Left ventricle myocardium superior (tissue), 1 donor: ENCODE measurements around the gene ESRRB. TPM values are rescaled to one million over a fixed set of nuclear protein-coding genes. Genes with fewer than 3 reads are reported as not detected.

Source experiments
- ATAC-seq: fragments of 200-7000 bp; cut with Tn5 transposase; one replicate; pipeline ENCODE4 v1.9.1; 2020; ENCODE audit warnings: mild to moderate bottlenecking, moderate library complexity
- DNase-seq: peaks from one replicate; pipeline ENCODE4 v3.0.0-alpha.2; 2020
- intact Hi-C: fragments of 100-400 bp; cut with micrococcal nuclease; formaldehyde crosslinking; loops from one replicate; pipeline ENCODE4 v1.11.0; 2022
- long read RNA-seq: library from polyadenylated mRNA; unstranded; transcript quantifications from one replicate; pipeline ENCODE4 v2.0.0, GENCODE V29; 2021
- total RNA-seq: library from RNA; stranded (reverse); fragmentation: NEBNext Ultra II Directional; extraction: Animal tissue kit (Norgen Biotek cat#: 25700); gene quantifications from one replicate; pipeline ENCODE4 v1.2.1, GENCODE V29; 2021
- donor health status: DM: no; HTN: yes; CAD: no; lungs with severe emphysema.

ESRRB gene
- total RNA-seq = 4.6 TPM
- long read RNA-seq, partial matches to known transcripts = 0 of 2 reads
- long read RNA-seq, other reads (novel, unspliced or antisense) = 0 of 2 reads

DNA sequence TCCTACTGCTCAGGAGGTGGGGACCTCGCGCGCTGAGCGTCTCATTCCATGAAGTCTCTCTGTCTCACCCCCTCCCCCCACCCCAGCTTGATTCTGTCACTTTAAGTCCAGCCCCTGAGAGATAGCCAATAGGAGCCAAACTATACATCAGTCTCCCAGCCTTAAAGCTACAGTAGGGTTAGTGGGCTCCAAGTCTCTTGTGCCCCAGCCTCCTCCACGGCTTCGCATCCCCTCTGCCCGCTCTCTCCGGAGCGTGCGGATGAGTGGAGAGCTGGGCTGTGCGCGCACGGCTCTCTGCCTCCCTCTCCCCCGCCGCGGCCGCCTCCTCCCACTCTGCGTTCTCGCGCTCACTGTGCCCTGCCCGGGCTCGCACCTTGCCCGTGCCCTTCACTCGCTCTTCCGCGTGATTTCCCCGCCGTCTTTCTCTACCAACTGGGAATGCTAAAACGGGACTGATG, at the start of gene ESRRB:
Gene ESRRB (plus strand): TSS at position 191 of the 458 bp plus-strand sequence. CDS start 265 bp downstream, at position 456.
- DNase-seq = no peak
- intact Hi-C loops = no loop called here
- peak; percentile 44 for ATAC-seq

- no peak for ATAC-seq
- DNase-seq = no peak
- intact Hi-C loops = no loop called here
Measured at GRCh38 chr14:76326918-76327689, 48.8 kb upstream of the ESRRB start.

GRCh38 chr14:76328457-76329137, 47.3 kb upstream of the ESRRB start:
- DNase-seq (no peak), ATAC-seq (peak; percentile 66)
- intact Hi-C loops = no loop called here

DNA sequence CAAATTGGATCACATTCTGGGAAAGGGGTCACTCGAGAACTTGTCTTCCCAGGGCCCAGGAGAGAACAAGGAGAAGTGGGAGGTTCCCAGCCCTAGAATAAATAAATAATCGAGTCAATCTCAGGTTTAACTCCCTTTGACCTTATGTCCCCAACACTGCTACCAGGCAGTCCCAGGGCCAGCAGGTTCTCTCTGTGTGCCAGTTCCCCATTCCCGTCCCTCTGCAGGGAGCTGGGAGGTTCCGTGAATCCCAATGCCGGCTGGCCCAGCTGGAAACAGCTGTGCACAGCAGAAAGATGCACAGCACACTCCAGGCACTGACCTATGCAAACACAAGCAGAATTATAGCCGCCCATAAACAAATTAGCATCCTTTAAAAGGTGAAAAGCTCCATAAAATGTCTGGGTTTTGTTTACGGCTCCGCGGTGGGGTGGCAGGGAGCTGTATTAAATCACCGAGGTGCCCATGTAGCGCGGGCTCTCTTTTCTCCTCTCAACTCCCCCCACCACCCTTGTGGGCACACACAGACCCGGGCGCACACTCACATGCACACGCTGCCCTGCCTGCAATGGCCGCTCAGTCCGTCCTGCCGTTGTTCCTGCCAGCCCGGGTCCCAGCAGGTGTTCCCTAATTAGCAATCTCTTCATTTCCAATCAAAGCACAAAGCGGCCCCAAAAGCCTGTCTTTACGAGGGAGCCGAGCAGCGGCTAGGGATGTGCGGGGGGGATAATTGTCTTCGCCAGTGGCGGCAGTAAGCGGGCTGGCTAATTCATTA, 46.6 kb upstream of the ESRRB start:
- DNase-seq = no peak
- ATAC-seq = peak; percentile 41
- intact Hi-C loops = no loop called here

DNA sequence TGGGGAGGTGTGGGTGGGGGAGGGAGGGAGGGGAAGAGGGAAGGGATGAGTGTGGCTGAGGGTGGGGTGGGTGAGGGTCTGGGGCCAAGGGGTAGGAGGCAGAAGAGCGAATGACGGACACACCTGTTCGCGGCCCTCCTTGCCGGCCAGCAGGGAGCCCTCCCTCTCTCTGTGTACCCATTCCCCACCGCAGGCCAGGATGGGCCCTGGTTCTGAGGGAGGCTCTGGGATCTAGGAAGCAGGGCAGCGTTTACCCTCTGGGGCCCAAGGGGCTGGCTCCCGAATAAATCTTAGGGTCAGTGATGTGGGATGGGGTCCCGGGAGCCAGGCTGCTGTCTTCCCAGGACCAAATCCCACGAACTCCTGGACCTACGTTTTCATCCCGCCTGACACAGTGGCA, 46.0 kb upstream of the ESRRB start:
- DNase-seq = no peak
- ATAC-seq = no peak
- intact Hi-C loops = no loop called here

DNA sequence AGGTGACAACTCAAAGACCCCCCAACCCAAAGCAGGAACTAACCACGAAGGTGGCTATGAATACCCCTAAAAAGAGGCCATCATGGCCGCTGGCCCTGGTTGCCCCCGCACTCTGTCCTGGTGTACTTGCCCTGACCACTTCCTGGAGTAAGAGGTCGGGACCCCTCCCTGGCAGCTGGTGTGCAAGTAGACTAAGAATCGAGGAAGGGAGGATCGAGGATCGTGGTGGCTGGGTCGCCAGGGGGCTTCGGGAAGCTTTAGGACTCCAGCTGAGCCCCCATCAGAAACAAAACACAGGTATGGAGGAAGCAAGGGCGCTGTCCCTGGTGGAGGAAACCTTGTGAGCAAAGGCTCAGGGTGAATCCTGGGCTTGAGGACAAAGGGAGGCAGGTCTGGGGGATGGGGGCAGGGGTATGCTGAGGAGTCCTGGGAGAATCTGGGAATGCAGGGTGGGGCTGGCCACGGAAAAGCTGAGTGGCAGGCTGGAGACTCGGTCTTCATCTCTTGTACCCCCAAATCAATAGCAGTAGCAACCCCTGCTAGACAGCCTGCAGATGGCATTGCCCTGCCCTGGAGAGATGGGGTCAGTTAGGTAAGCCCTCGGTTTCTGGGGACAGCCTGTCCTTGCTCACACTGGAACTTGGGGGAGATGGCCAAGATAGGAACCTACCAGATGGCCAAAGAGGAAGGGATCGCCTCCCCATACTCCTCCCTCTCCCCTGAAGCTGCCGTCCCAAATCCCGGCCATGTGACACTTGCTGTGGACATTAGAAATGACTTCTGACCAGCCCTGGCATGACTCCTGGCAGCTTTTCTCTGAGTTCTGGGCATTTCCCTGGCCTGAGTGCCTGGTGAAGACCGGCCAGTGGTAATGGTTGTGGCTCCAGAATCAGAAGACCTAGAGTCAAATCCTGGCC, 45.3 kb upstream of the ESRRB start:
- no peak for ATAC-seq

GRCh38 chr14:76331328-76332011, 44.5 kb upstream of the ESRRB start:
- intact Hi-C loops = no loop called here
- no peak for DNase-seq
- ATAC-seq = no peak

More for the DNA sequence above, 45.3 kb upstream of the ESRRB start:
- DNase-seq = no peak
- intact Hi-C loops = no loop called here

DNA sequence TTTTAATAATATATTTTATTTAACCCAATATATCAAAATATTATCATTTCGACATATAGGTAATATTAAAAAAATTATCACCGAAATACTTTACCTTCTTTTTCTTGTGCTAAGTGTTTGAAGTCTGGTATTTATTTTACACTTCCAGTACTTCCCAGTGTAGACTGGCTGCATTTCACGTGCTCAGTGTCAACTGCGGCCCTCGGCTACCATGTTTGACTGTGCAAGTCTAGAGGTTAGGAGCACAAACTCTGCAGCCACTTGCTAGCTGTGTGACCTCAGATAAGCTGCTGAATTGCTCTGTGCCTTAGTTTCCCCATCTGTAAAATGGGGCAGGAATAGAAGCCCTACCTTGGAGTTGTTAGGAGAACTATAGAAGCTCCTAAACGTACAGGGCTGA, 42.3 kb upstream of the ESRRB start:
- ATAC-seq (no peak), DNase-seq (no peak)
- intact Hi-C loops = no loop called here

DNA sequence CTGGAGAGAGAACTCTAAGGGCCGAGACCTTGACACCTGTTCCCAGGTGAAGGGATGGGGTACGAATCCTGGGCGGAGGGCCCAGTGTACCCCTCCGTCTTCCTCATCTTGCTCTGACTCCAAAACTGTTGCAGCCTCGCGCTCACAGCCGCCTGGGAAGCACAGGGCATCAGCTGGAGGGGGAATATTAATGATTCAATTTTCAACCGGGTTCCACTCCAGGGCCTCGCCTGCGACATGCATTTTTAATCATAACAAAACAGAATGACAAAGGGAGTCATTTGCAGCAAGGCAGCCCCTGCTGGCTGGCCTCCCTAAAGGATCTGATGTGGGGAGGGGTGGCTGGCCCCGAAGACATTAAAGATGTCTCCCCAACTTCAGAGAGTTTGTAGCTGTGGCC, 41.6 kb upstream of the ESRRB start:
- intact Hi-C loops = no loop called here
- no peak for ATAC-seq

GRCh38 chr14:76336876-76337275, 39.1 kb upstream of the ESRRB start:
- intact Hi-C loops = no loop called here
- no peak for DNase-seq
- no peak for ATAC-seq

More for the DNA sequence above, 41.6 kb upstream of the ESRRB start:
- no peak for DNase-seq

- ATAC-seq = no peak
- intact Hi-C loops = no loop called here
Measured at GRCh38 chr14:76337635-76338545, 38.0 kb upstream of the ESRRB start.

GRCh38 chr14:76339728-76340615, 36.0 kb upstream of the ESRRB start:
- intact Hi-C loops = no loop called here
- ATAC-seq = no peak
- DNase-seq = no peak

More at GRCh38 chr14:76337635-76338545, 38.0 kb upstream of the ESRRB start:
- DNase-seq = no peak

- ATAC-seq = no peak
- intact Hi-C loops = no loop called here
- DNase-seq = no peak
Measured at GRCh38 chr14:76343386-76343785, 32.6 kb upstream of the ESRRB start.

- DNase-seq (no peak), ATAC-seq (no peak)
- intact Hi-C loops = no loop called here
Measured at GRCh38 chr14:76346391-76347160, 29.4 kb upstream of the ESRRB start.

GRCh38 chr14:76348898-76349297, 27.0 kb upstream of the ESRRB start:
- intact Hi-C loops = no loop called here
- ATAC-seq (peak; percentile 54), DNase-seq (no peak)
